A673 (cell line): ENCODE data around the gene MEF2C. TPM values are rescaled to one million over a fixed set of nuclear protein-coding genes. Genes with fewer than 3 reads are reported as not detected.

Experiments
- BruUV-seq: library from RNA; stranded (reverse); fragments of 400-500 nt; replicated peaks from 2 replicates; lab custom pipeline; 2021; lab: Mats Ljungman, UMichigan
- CTCF ChIA-PET: fragments of 300-600 bp; sonication (Branson Sonifier 250); formaldehyde crosslinking; loops from one replicate; lab custom pipeline; 2022; ENCODE audit warnings: antibody characterized with exemption; lab: Charles Lee
- POLR2A ChIA-PET: fragments of 300-600 bp; sonication (Branson Sonifier 250); formaldehyde crosslinking; loops from one replicate; lab custom pipeline; 2022; ENCODE audit warnings: antibody characterized with exemption; ENCODE audit not compliant: low non-redundant PET; lab: Charles Lee
- DNase-seq: peaks from one replicate; pipeline ENCODE4 v3.0.0-alpha.2; 2015; ENCODE audit warnings: low spot score
- H3K27ac ChIP-seq: fragments of 200-600 bp; sonication (generic); 2 replicates; pipeline ENCODE4 v1.5.1; 2016; ENCODE audit warnings: mixed run types, low read depth, mild to moderate bottlenecking, mixed read lengths, antibody characterized with exemption, low read length; ENCODE audit not compliant: poor library complexity, severe bottlenecking
- H3K27me3 ChIP-seq: fragments of 200-600 bp; sonication (generic); replicated peaks from 2 replicates; pipeline ENCODE4 v1.6.1; 2017; ENCODE audit warnings: mixed run types, low read depth, mild to moderate bottlenecking, mixed read lengths, antibody characterized with exemption, low read length; ENCODE audit not compliant: insufficient read depth, poor library complexity
- H3K36me3 ChIP-seq: fragments of 200-600 bp; sonication (generic); 2 replicates; pipeline ENCODE4 v1.6.1; 2016; ENCODE audit warnings: mixed run types, mild to moderate bottlenecking, mixed read lengths, antibody characterized with exemption, low read length; ENCODE audit not compliant: insufficient read depth, poor library complexity, severe bottlenecking
- H3K4me1 ChIP-seq: fragments of 200-600 bp; sonication (generic); 2 replicates; pipeline ENCODE4 v1.6.1; 2017; ENCODE audit warnings: mixed run types, mild to moderate bottlenecking, mixed read lengths, antibody characterized with exemption, low read length; ENCODE audit not compliant: insufficient read depth, poor library complexity, severe bottlenecking
- H3K4me3 ChIP-seq: fragments of 200-600 bp; sonication (generic); 2 replicates; pipeline ENCODE4 v1.5.1; 2016; ENCODE audit warnings: low read depth, mixed run types, mild to moderate bottlenecking, mixed read lengths, low read length; ENCODE audit not compliant: poor library complexity, severe bottlenecking
- H3K9me3 ChIP-seq: fragments of 200-600 bp; sonication (generic); 2 replicates; pipeline ENCODE4 v1.6.1; 2016; ENCODE audit warnings: mixed run types, low read depth, mild to moderate bottlenecking, mixed read lengths, antibody characterized with exemption, low read length; ENCODE audit not compliant: poor library complexity, severe bottlenecking
- EZH2 ChIP-seq: fragments of 200-600 bp; sonication (generic); IDR thresholded peaks from 2 replicates; pipeline ENCODE4 v1.6.1; 2017; ENCODE audit warnings: borderline replicate concordance, low read depth, mild to moderate bottlenecking, mixed read lengths, antibody characterized with exemption, low read length; ENCODE audit not compliant: poor library complexity, severe bottlenecking
- intact Hi-C: fragments of 100-400 bp; cut with micrococcal nuclease; formaldehyde crosslinking; loops from one replicate; pipeline ENCODE4 v1.10.0; 2022; ENCODE audit not compliant: unreplicated experiment
- total RNA-seq: library from RNA; stranded (reverse); gene quantifications from 2 replicates; pipeline ENCODE4 v1.2.3, GENCODE V29; 2021
- TF ChIP-seq, protein P1 (sequence below): fragments of 300-800, 200-600 bp; sonication (generic); conservative IDR thresholded peaks from 2 replicates; pipeline ENCODE4 v1.5.1; 2017; ENCODE audit warnings: low read depth, mild to moderate bottlenecking, antibody characterized with exemption, low read length, moderate library complexity, mixed read lengths

The MEF2C gene
- total RNA-seq, 1 experiment from 2014 or later, result 2.0 TPM

DNA sequence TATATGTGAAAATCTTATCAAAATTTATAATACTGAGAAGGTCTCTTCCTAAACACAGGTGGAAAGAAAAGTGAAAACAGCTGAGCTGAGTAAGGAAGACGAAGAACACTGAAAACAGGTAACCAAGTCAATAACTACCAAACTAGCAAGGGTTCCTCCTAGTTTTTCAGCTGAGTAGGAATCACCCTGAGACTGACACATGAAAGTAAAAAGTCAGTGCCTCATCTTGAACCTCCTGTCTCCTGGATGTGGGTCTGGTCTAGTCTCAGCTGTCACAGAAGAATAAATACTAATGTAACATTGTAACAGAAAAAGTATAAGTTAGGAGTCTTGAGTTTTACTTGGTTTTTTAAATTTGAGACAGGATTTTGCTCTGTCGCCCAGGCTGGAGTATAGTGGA lies 121.0 kb downstream of the MEF2C start:
- Histone ChIP-seq H3K9me3 (no peaks in the 10 kb centered on the region), H3K27me3 (no peaks in the 10 kb centered on the region), H3K36me3 (no peaks in the 10 kb centered on the region), H3K4me3 (no peak overlapping the region), H3K27ac (no peak overlapping the region), H3K4me1 (no peaks in the 10 kb centered on the region)
- no TSS peak for BruUV-seq
- TF ChIP-seq, protein P1, sequence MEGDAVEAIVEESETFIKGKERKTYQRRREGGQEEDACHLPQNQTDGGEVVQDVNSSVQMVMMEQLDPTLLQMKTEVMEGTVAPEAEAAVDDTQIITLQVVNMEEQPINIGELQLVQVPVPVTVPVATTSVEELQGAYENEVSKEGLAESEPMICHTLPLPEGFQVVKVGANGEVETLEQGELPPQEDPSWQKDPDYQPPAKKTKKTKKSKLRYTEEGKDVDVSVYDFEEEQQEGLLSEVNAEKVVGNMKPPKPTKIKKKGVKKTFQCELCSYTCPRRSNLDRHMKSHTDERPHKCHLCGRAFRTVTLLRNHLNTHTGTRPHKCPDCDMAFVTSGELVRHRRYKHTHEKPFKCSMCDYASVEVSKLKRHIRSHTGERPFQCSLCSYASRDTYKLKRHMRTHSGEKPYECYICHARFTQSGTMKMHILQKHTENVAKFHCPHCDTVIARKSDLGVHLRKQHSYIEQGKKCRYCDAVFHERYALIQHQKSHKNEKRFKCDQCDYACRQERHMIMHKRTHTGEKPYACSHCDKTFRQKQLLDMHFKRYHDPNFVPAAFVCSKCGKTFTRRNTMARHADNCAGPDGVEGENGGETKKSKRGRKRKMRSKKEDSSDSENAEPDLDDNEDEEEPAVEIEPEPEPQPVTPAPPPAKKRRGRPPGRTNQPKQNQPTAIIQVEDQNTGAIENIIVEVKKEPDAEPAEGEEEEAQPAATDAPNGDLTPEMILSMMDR, result no peak
- no peak for TF ChIP-seq EZH2
- ChIA-PET CTCF (no interaction called here), POLR2A (no interaction called here)
- intact Hi-C loops, result no loop called here
- DNase-seq, result no peak

DNA sequence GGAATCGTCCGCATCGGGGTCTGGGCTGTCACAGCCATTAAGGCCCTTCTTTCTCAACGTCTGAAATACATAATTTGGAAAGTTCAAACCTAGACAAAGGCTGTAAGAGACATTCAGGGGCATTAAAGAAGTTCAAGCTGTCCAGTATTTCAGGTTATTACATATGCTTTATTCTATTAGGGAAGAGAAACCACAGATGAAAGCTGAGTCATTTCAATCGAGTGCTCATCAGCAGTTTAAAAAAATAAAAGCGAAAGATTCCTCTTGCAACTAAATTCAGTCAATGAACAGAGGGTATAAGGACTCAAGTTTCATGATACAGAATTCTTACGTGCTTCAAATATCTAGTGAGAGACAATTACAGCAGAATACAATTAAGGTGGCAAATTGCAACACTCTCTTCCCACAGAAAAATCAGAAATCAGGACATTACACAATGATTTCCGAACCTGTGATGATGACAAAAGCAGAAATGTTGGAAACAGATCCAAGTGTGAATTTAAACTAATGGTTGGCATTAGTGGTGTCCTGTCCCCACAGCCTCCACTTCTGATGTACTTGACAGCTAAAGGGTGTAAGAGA lies 121.6 kb downstream of the MEF2C start:
- intact Hi-C loops, result no loop called here
- H3K4me1 ChIP-seq, result no peaks in the 10 kb centered on the region
- H3K4me3 ChIP-seq, result no peak overlapping the region
- H3K9me3 ChIP-seq, result no peaks in the 10 kb centered on the region
- no peaks in the 10 kb centered on the region for H3K36me3 ChIP-seq
- no TSS peak for BruUV-seq
- TF ChIP-seq EZH2, result no peak
- TF ChIP-seq, protein P1, result no peak
- no peak for DNase-seq
- ChIA-PET CTCF (no interaction called here), POLR2A (no interaction called here)
- H3K27me3 ChIP-seq, result no peaks in the 10 kb centered on the region
- no peak overlapping the region for H3K27ac ChIP-seq

DNA sequence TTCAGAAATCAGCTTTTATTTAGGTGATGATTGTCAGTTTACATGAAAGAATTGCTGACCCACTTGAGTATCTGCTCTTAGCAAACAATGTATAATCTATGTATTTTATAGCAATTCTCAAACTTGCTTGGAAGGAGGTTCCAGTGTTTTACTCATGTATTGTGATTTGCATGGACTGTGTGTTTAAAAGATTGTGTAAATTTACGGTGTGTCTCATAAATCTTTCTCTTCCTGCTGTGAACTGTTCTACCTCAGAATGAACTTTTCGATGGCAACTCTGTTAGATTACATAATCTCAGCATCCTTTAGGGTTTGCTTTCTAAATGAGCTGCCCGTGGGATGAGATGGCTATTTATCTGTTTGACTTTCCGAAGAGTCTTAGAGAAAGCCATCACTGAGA lies 122.5 kb downstream of the MEF2C start:
- DNase-seq, result no peak
- ChIA-PET CTCF (no interaction called here), POLR2A (no interaction called here)
- intact Hi-C loops, result no loop called here
- Histone ChIP-seq H3K27ac (no peak overlapping the region), H3K9me3 (no peaks in the 10 kb centered on the region), H3K27me3 (no peaks in the 10 kb centered on the region), H3K4me3 (no peak overlapping the region), H3K36me3 (no peaks in the 10 kb centered on the region), H3K4me1 (no peaks in the 10 kb centered on the region)
- TF ChIP-seq, protein P1, result no peak
- no peak for TF ChIP-seq EZH2
- BruUV-seq, result no TSS peak
